ENCODE data around the gene MLLT1.

DNA sequence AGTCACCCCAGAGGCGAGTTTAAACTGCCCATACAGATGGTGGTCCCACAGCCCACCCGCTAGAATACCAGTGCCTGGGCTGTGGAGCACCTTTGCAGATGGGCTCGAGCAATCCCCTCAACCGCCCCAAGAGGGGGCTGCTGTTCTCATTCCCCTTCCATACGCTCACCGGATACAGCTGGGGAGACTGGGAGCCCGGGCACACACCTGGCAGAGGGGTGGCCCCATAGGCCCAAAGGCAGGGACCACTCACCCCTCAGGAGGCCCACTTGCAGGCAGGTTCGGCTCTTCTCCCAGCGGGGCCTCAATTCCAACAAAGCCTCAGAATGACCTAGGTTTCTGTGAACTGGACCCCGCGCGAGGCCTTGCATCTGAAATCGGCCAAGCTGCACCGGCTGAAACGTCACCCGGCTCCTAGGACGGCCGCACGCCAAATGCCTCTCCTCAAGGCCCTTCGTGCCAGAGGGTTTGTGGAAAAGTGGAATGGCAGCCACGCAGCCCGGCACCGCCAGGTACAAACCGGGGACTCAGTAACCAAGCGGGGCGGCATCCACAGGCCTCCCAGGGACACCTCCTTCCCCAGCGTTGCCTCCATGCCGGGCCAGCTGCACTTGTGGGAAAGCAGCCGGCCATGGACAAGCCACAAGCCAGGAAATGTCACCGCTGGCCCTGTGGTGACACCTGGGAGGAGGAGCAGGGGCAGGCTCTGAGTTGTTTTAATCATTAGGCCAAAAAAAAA, 18.7 kb downstream of the MLLT1 start:
- TF ChIP-seq CTCF (IDR thresholded peaks at IDR 0.05) (peak; percentile 63), EZH2 (IDR thresholded peaks at IDR 0.05) (no peak), EZH2phosphoT487 (IDR thresholded peaks at IDR 0.05) (no peak)
